K562 (cell line): ENCODE measurements around the gene SARS1. TPM values are rescaled to one million over a fixed set of nuclear protein-coding genes. Genes with fewer than 3 reads are reported as not detected.

ENCODE experiments used
- ATAC-seq: fragments of 200-7000 bp; cut with Tn5 transposase; 3 replicates; pipeline ENCODE4 v1.9.1; 2020; ENCODE audit warnings: moderate library complexity
- BruUV-seq: library from RNA; stranded (reverse); fragments of 400-500 nt; replicated peaks from 2 replicates; lab custom pipeline; 2021; lab: Mats Ljungman, UMichigan
- CTCF ChIA-PET: fragments of 300-600 bp; formaldehyde crosslinking; extraction: SDS; loops from one replicate; lab custom pipeline; 2021; ENCODE audit warnings: low intra/inter-chr PET ratio; lab: Yijun Ruan, JAX
- POLR2A ChIA-PET: fragments of 300-600, 350-650 bp; sonication (Branson Sonifier 250); formaldehyde crosslinking; extraction: SDS; loops from one replicate; lab custom pipeline; 2021; ENCODE audit warnings: antibody characterized with exemption, inconsistent platforms; lab: Yijun Ruan, JAX
- DNase-seq, 4 experiments: peaks; one replicate each; pipeline versions ENCODE4 v3.0.0 to v3.0.0-alpha.2; 2011 to 2018; ENCODE audit warnings: low spot score in 3 of 4, mixed read lengths in 3 of 4; ENCODE audit errors: extremely low read depth in 1 of 4
- FAIRE-seq: peaks from 2 replicates; lab custom pipeline; 2011; peaks lifted over from hg19 to GRCh38; lab: Jason Lieb, UNC
- H2AFZ ChIP-seq: 2 replicates; pipeline ENCODE4 v1.6.0; 2011; ENCODE audit warnings: low read depth, low read length, control low read depth, inconsistent platforms
- H3K27ac ChIP-seq: fragments of 200-600 bp; 3 replicates; pipeline ENCODE4 v1.8.0; 2011; ENCODE audit warnings: low read depth, mild to moderate bottlenecking, control low read depth, inconsistent platforms, low read length, moderate library complexity, mixed read lengths; ENCODE audit errors: extremely low read depth
- H3K27me3 ChIP-seq, 2 experiments: fragments of 300-600 bp in 1 of 2; 2 replicates in 1 of 2; 3 replicates in 1 of 2; pipeline versions ENCODE4 v1.6.0 to v1.8.0; 2011; ENCODE audit warnings: inconsistent platforms in 2 of 2, low read length in 2 of 2, mild to moderate bottlenecking in 1 of 2, mixed read lengths in 1 of 2, moderate library complexity in 1 of 2; ENCODE audit not compliant: control insufficient read depth in 2 of 2, insufficient read depth in 2 of 2
- H3K36me3 ChIP-seq: fragments of 300-600 bp; 3 replicates; pipeline ENCODE4 v1.8.0; 2011; ENCODE audit warnings: mild to moderate bottlenecking, low read length, inconsistent platforms; ENCODE audit not compliant: control insufficient read depth, insufficient read depth
- H3K4me1 ChIP-seq, 2 experiments: fragments of 200-600 bp in 1 of 2; replicated peaks in 1 of 2; 2 replicates in 1 of 2; 3 replicates in 1 of 2; pipeline versions ENCODE4 v1.5.1 to v1.8.0; 2011; ENCODE audit warnings: inconsistent platforms in 2 of 2, low read length in 2 of 2, mild to moderate bottlenecking in 1 of 2, mixed read lengths in 1 of 2, moderate library complexity in 1 of 2; ENCODE audit not compliant: control insufficient read depth in 2 of 2, insufficient read depth in 2 of 2
- H3K4me2 ChIP-seq: 2 replicates; pipeline ENCODE4 v1.6.1; 2011; ENCODE audit warnings: low read length, control low read depth, inconsistent platforms, mixed read lengths; ENCODE audit not compliant: insufficient read depth
- H3K4me3 ChIP-seq: fragments of 200-600 bp; sonication (generic), shearing (Covaris generic); 2 replicates; pipeline ENCODE4 v1.5.1; 2016; ENCODE audit warnings: control low read depth, inconsistent platforms
- H3K79me2 ChIP-seq: fragments of 200-600 bp; 3 replicates; pipeline ENCODE4 v1.8.0; 2011; ENCODE audit warnings: low read length, inconsistent platforms; ENCODE audit not compliant: control insufficient read depth, insufficient read depth
- H3K9ac ChIP-seq, 2 experiments: 2 replicates each; pipeline versions ENCODE4 v1.6.0 to v1.6.1; 2011; ENCODE audit warnings: low read depth in 2 of 2, low read length in 2 of 2, control low read depth in 1 of 2, inconsistent platforms in 1 of 2, mild to moderate bottlenecking in 1 of 2, mixed read lengths in 1 of 2; ENCODE audit not compliant: insufficient read depth in 1 of 2
- H3K9me1 ChIP-seq: one replicate; pipeline ENCODE4 v1.6.0; 2011; ENCODE audit warnings: inconsistent platforms, mild to moderate bottlenecking, low read length, moderate library complexity; ENCODE audit not compliant: control insufficient read depth, insufficient read depth
- H3K9me3 ChIP-seq: replicated peaks from 2 replicates; pipeline ENCODE4 v1.5.1; 2011; ENCODE audit warnings: low read depth, low read length, inconsistent platforms; ENCODE audit not compliant: control insufficient read depth, insufficient read depth
- H4K20me1 ChIP-seq: replicated peaks from 2 replicates; pipeline ENCODE4 v1.6.1; 2011; ENCODE audit warnings: low read length, inconsistent platforms, mixed read lengths; ENCODE audit not compliant: control insufficient read depth, insufficient read depth
- ATF7 ChIP-seq: fragments of 450-650 bp; IDR thresholded peaks from 2 replicates; pipeline ENCODE4 v1.7.1; 2014; ENCODE audit warnings: mild to moderate bottlenecking, moderate library complexity
- CBX8 ChIP-seq: fragments of 200-600 bp; sonication (generic); IDR thresholded peaks from 2 replicates; pipeline ENCODE4 v1.6.1; 2012; ENCODE audit warnings: borderline replicate concordance, mixed run types, low read depth, mild to moderate bottlenecking, moderate library complexity, mixed read lengths, low read length, control low read depth, inconsistent platforms; ENCODE audit not compliant: poor library complexity, severe bottlenecking; ENCODE audit errors: extremely low read depth
- CHD2 ChIP-seq: IDR thresholded peaks from 2 replicates; pipeline ENCODE4 v1.6.1; 2011; ENCODE audit warnings: low read depth, low read length
- ELK3 ChIP-seq: fragments of 450-650 bp; formaldehyde crosslinking; IDR thresholded peaks from 2 replicates; pipeline ENCODE4 v1.4.0; 2020; ENCODE audit warnings: mild to moderate bottlenecking
- GABPA ChIP-seq: fragments of 200-800 bp; sonication (Bioruptor generic); conservative IDR thresholded peaks from 2 replicates; pipeline ENCODE4 v1.6.1; 2016; ENCODE audit warnings: low read depth, missing genetic modification characterization, missing compliant biosample characterization
- GABPB2 ChIP-seq: fragments of 250-450 bp; sonication (Bioruptor Pico); conservative IDR thresholded peaks from 2 replicates; pipeline ENCODE4 v1.5.1; 2021; ENCODE audit warnings: mild to moderate bottlenecking
- MAFK ChIP-seq: IDR thresholded peaks from 2 replicates; pipeline ENCODE4 v1.6.1; 2011; ENCODE audit warnings: low read length, improper control_type of control experiment
- MBD2 ChIP-seq: sonication (generic); IDR thresholded peaks from 2 replicates; pipeline ENCODE4 v1.6.1; 2016; ENCODE audit warnings: low read depth, borderline replicate concordance
- MITF ChIP-seq: IDR thresholded peaks from 2 replicates; pipeline ENCODE4 v1.6.1; 2014; ENCODE audit warnings: antibody characterized with exemption
- NFYB ChIP-seq: IDR thresholded peaks from 2 replicates; pipeline ENCODE4 v1.6.1; 2011; ENCODE audit warnings: mild to moderate bottlenecking, moderate library complexity; ENCODE audit not compliant: insufficient read length; ENCODE audit errors: extremely low read depth
- PYGO2 ChIP-seq: fragments of 450-650 bp; IDR thresholded peaks from 2 replicates; pipeline ENCODE4 v1.6.1; 2016; ENCODE audit warnings: mild to moderate bottlenecking, missing genetic modification characterization, moderate library complexity, missing compliant biosample characterization
- TFAP4 ChIP-seq: sonication (generic); formaldehyde crosslinking; IDR thresholded peaks from 2 replicates; pipeline ENCODE4 v1.8.0; 2022; ENCODE audit warnings: missing genetic modification reagents, mild to moderate bottlenecking, moderate library complexity, borderline replicate concordance
- TSHZ1 ChIP-seq: fragments of 250-450 bp; sonication (Bioruptor Pico); IDR thresholded peaks from 2 replicates; pipeline ENCODE4 v1.4.0; 2020; ENCODE audit warnings: mild to moderate bottlenecking, moderate library complexity
- WGBS: fragments of 100-300 bp; shearing (Covaris generic); methylation state at CpG from one replicate; pipeline ENCODE4 v1.1.6; 2016; ENCODE audit warnings: low coverage, mixed read lengths; ENCODE audit not compliant: insufficient coverage; ENCODE audit errors: missing lambda C conversion rate; 5-methylcytosine and 5-hydroxymethylcytosine counted together
- in situ Hi-C: fragments of 300-500 bp; cut with MboI; formaldehyde crosslinking; loops from 4 replicates; pipeline ENCODE4 v1.15.0; 2018; ENCODE audit warnings: inconsistent platforms, mixed read lengths
- intact Hi-C: fragments of 100-400 bp; cut with micrococcal nuclease; formaldehyde crosslinking; loops from 2 replicates; pipeline ENCODE4 v1.14.2; 2022
- polyA plus RNA-seq, 8 experiments: library from polyadenylated mRNA; depleted of rRNA in 4 of 8; stranded (reverse) in 5 of 8; unstranded in 3 of 8; fragments of >200 nt; fragmentation: Nextera tagmentation in 2 of 8; fragmentation: Illumina TruSeq in 1 of 8; extraction: Ambion mirVana in 2 of 8; extraction: Trizol in 1 of 8; gene quantifications; 2 replicates each; pipeline versions ENCODE4 v1.2.1 to v1.2.3, GENCODE V29; 2011 to 2014; ENCODE audit warnings: inconsistent platforms in 1 of 8, missing spikeins in 1 of 8
- total RNA-seq, 7 experiments: library from RNA; depleted of rRNA in 6 of 7; stranded (reverse); fragments of >200 nt in 6 of 7; fragmentation: Illumina TruSeq in 2 of 7; extraction: Trizol in 2 of 7; gene quantifications; 2 replicates each; pipeline versions ENCODE4 v1.2.1 to v1.2.3, GENCODE V29; 2011 to 2021; ENCODE audit warnings: low replicate concordance in 1 of 7

Gene SARS1
- total and polyA plus RNA-seq, 9 of the 15 experiments (the other 6 are each of a cell fraction or from before 2014, with no cell fraction given): 221 to 623 (median 254) TPM

GRCh38 chr1:109225711-109226445 lies 12.2 kb downstream of the SARS1 start:
- POLR2A ChIA-PET: interaction anchor here (0.6 to 5.6 kb wide), 7 partner anchors 11 to 200 kb away, joined by 3 to 56 read pairs (median 3); partner anchors contain the start of genes PSMA5 and SARS1
- intact Hi-C loops: no loop called here
- TF ChIP-seq GABPA (tag) (no peak), GABPB2 (no peak), NFYB (no peak), CHD2 (no peak), ATF7 (no peak), PYGO2 (tag) (no peak), MITF (no peak), MBD2 (no peak), ELK3 (CRISPR knock-in tag) (no peak), TSHZ1 (CRISPR knock-in tag) (no peak), TFAP4 (CRISPR knock-in tag) (no peak), MAFK (no peak), CBX8 (no peak)

More at GRCh38 chr1:109225711-109226445, 12.2 kb downstream of the SARS1 start:
- 95% methylated on average over 5 of the region's 5 CpGs for WGBS
- Histone ChIP-seq H3K36me3 (peaks cover 89% of the 10 kb centered on the region), H3K4me1 (no peaks in the 10 kb centered on the region), H3K27ac (no peak overlapping the region), H4K20me1 (no peaks in the 10 kb centered on the region), H3K4me2 (no peak overlapping the region), H3K27me3 (no peaks in the 10 kb centered on the region), H3K9me1 (no peaks in the 10 kb centered on the region), H3K9me3 (no peaks in the 10 kb centered on the region), H2AFZ (no peak overlapping the region), H3K79me2 (peaks cover 57% of the 10 kb centered on the region), H3K9ac (no peak overlapping the region), H3K4me3 (no peak overlapping the region)
- in situ Hi-C loops: no loop called here
- no TSS peak for BruUV-seq
- DNase-seq (no peak), FAIRE-seq (no peak), ATAC-seq (no peak)
- CTCF ChIA-PET: no interaction called here
